Naive thymus-derived CD4-positive, alpha-beta T cell (primary cell): ENCODE measurements around the gene MPO. TPM values are rescaled to one million over a fixed set of nuclear protein-coding genes. Genes with fewer than 3 reads are reported as not detected.

Experiments
- ATAC-seq: fragments of 150-1000 bp; cut with Tn5 transposase; 2 replicates; pipeline ENCODE4 v1.10.0; 2021; ENCODE audit warnings: mild to moderate bottlenecking, moderate library complexity
- CTCF ChIA-PET: fragments of 350-600 bp; sonication (Branson Sonifier 250); formaldehyde crosslinking; loops from one replicate; lab custom pipeline; 2021; ENCODE audit warnings: antibody characterized with exemption; lab: Charles Lee
- POLR2A ChIA-PET: fragments of 350-600 bp; sonication (Branson Sonifier 250); formaldehyde crosslinking; loops from one replicate; lab custom pipeline; 2021; ENCODE audit warnings: antibody characterized with exemption, inconsistent platforms; lab: Charles Lee
- DNase-seq, 9 donors: peaks; one replicate each; pipeline versions ENCODE4 v3.0.0 to v3.0.0-alpha.2; 2020 to 2022; ENCODE audit warnings: mixed read lengths in 1 of 9
- H3K27ac ChIP-seq: one replicate; pipeline ENCODE4 v1.7.0; 2013; ENCODE audit warnings: mild to moderate bottlenecking, low read depth, low read length, moderate library complexity
- H3K27me3 ChIP-seq, 2 donors: one replicate each; pipeline ENCODE4 v1.7.0; 2013; ENCODE audit warnings: low read length in 2 of 2, mild to moderate bottlenecking in 2 of 2, moderate library complexity in 2 of 2; ENCODE audit not compliant: control insufficient read depth in 2 of 2, insufficient read depth in 2 of 2
- H3K36me3 ChIP-seq, 3 experiments: 1 replicate in 2 of 3; 2 replicates in 1 of 3; pipeline ENCODE4 v1.7.0; 2013; ENCODE audit warnings: low read length in 3 of 3, mild to moderate bottlenecking in 3 of 3, moderate library complexity in 1 of 3; ENCODE audit not compliant: insufficient read depth in 3 of 3, control insufficient read depth in 2 of 3
- H3K4me1 ChIP-seq, 2 donors: one replicate each; pipeline ENCODE4 v1.7.0; 2013; ENCODE audit warnings: low read length in 2 of 2, mild to moderate bottlenecking in 2 of 2, moderate library complexity in 1 of 2; ENCODE audit not compliant: control insufficient read depth in 2 of 2, insufficient read depth in 2 of 2
- H3K4me3 ChIP-seq: 2 replicates; pipeline ENCODE4 v1.7.0; 2013; ENCODE audit warnings: mild to moderate bottlenecking, low read length
- H3K9me3 ChIP-seq, 3 experiments: 1 replicate in 2 of 3; 2 replicates in 1 of 3; pipeline ENCODE4 v1.7.0; 2013; ENCODE audit warnings: low read length in 3 of 3; ENCODE audit not compliant: control insufficient read depth in 2 of 3
- H3K27ac Mint-ChIP-seq, 9 donors: one replicate each; pipeline ENCODE4 v1.8.0; 2020 to 2022; ENCODE audit warnings: mixed read lengths in 9 of 9, mild to moderate bottlenecking in 8 of 9, moderate library complexity in 5 of 9, inconsistent platforms in 2 of 9
- H3K27me3 Mint-ChIP-seq, 5 donors: one replicate each; pipeline ENCODE4 v1.8.0; 2021 to 2022; ENCODE audit warnings: mixed read lengths in 5 of 5, mild to moderate bottlenecking in 1 of 5
- H3K36me3 Mint-ChIP-seq, 5 donors: one replicate each; pipeline ENCODE4 v1.8.0; 2020 to 2022; ENCODE audit warnings: mixed read lengths in 5 of 5, mild to moderate bottlenecking in 3 of 5, inconsistent platforms in 1 of 5
- H3K4me1 Mint-ChIP-seq, 7 donors: one replicate each; pipeline ENCODE4 v1.8.0; 2020 to 2022; ENCODE audit warnings: mixed read lengths in 7 of 7, mild to moderate bottlenecking in 3 of 7, inconsistent platforms in 1 of 7
- H3K4me3 Mint-ChIP-seq, 10 donors: one replicate each; pipeline ENCODE4 v1.8.0; 2020 to 2022; ENCODE audit warnings: mild to moderate bottlenecking in 10 of 10, mixed read lengths in 10 of 10, moderate library complexity in 6 of 10, inconsistent platforms in 2 of 10
- H3K9me3 Mint-ChIP-seq, 11 donors: one replicate each; pipeline ENCODE4 v1.8.0; 2020 to 2022; ENCODE audit warnings: mixed read lengths in 11 of 11, mild to moderate bottlenecking in 4 of 11, inconsistent platforms in 1 of 11, moderate library complexity in 1 of 11
- intact Hi-C, 2 donors: fragments of 100-400 bp; cut with micrococcal nuclease; formaldehyde crosslinking; loops; one replicate each; pipeline ENCODE4 v1.15.1; 2023
- polyA plus RNA-seq, 2 donors: library from polyadenylated mRNA; unstranded; fragments of 300-500 nt; fragmentation: Illumina TruSeq; gene quantifications; one replicate each; pipeline ENCODE4 v1.2.3, GENCODE V29; 2021
- total RNA-seq, 6 experiments: library from RNA in 5 of 6; stranded (reverse) in 5 of 6; gene quantifications; 1 replicate in 5 of 6; 2 replicates in 1 of 6; pipeline ENCODE4 v1.2.3 and lab custom pipeline; 2021 to 2026

MPO gene, protein sequence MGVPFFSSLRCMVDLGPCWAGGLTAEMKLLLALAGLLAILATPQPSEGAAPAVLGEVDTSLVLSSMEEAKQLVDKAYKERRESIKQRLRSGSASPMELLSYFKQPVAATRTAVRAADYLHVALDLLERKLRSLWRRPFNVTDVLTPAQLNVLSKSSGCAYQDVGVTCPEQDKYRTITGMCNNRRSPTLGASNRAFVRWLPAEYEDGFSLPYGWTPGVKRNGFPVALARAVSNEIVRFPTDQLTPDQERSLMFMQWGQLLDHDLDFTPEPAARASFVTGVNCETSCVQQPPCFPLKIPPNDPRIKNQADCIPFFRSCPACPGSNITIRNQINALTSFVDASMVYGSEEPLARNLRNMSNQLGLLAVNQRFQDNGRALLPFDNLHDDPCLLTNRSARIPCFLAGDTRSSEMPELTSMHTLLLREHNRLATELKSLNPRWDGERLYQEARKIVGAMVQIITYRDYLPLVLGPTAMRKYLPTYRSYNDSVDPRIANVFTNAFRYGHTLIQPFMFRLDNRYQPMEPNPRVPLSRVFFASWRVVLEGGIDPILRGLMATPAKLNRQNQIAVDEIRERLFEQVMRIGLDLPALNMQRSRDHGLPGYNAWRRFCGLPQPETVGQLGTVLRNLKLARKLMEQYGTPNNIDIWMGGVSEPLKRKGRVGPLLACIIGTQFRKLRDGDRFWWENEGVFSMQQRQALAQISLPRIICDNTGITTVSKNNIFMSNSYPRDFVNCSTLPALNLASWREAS
- total RNA-seq (1 to 10 TPM in 1 of 5 experiments, under 1 TPM in 1, not detected in 3; 0.32 to 7.3 TPM), polyA plus RNA-seq (not detected), total RNA-seq (lab: John Stamatoyannopoulos, UW) (not detected)

DNA sequence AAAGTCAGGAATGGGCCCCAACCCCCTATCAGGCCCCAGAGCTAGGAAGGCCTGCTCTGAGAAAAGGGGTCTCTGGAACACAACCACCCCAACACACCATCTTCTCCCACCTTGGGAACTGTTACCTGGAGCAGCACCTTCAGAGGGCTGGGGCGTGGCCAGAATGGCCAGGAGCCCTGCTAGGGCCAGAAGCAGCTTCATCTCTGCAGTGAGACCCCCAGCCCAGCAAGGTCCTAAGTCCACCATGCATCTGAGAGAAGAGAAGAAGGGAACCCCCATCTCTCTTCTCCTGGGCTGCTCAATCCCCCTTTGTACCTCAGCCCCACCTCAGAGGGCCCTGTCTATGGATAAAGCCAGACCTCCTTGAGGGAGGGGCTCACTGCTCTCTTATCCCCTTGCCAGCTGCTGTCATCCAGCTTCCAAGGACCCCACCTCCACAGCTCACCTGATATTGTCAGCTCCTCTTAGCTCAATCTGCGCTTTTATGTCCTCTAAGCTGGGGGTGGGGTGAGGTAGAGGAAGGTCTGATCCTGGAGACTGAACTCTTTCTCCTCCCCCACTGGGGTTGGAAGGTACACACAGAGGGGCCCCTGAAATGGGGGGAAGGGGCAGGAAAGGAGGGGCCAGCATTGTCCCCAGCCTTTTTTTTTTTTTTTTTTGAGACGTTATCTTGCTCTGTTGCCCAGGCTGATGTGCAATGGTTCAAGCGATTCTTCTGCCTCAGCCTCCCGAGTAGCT, at the start of gene MPO:
MPO (minus strand) TSS at position 456 of the 738 bp plus-strand sequence; CDS start at position 279, 177 bp downstream.
- Histone ChIP-seq H3K4me3 (no peak within 1 kb of the TSS), H3K36me3 (no peaks in the 10 kb centered on the region), H3K9me3 (no peaks in the 10 kb centered on the region), H3K4me1 (no peaks in the 10 kb centered on the region), H3K27me3 (no peaks in the 10 kb centered on the region), H3K27ac (no peak within 1 kb of the TSS)
- Mint-ChIP-seq H3K27ac (no peak within 1 kb of the TSS), H3K36me3 (no peaks in the 10 kb centered on the region), H3K27me3 (peaks cover 0 to 38% (median 21%) of the 10 kb centered on the region in 5 donors), H3K4me3 (peak within 1 kb of the TSS in 2 of 10 donors; percentile 23 to 28), H3K4me1 (peaks cover 0 to 10% (median 5%) of the 10 kb centered on the region in 7 donors), H3K9me3 (no peaks in the 10 kb centered on the region)
- CTCF ChIA-PET, result no interaction called here
- POLR2A ChIA-PET, result interaction anchor here (0.8 kb wide), 1 partner anchor 48 kb away, joined by 3 read pairs; the partner anchor contains the start of gene TSPOAP1
- intact Hi-C loops, result no loop called here
- no peak for DNase-seq
- ATAC-seq, result no peak

DNA sequence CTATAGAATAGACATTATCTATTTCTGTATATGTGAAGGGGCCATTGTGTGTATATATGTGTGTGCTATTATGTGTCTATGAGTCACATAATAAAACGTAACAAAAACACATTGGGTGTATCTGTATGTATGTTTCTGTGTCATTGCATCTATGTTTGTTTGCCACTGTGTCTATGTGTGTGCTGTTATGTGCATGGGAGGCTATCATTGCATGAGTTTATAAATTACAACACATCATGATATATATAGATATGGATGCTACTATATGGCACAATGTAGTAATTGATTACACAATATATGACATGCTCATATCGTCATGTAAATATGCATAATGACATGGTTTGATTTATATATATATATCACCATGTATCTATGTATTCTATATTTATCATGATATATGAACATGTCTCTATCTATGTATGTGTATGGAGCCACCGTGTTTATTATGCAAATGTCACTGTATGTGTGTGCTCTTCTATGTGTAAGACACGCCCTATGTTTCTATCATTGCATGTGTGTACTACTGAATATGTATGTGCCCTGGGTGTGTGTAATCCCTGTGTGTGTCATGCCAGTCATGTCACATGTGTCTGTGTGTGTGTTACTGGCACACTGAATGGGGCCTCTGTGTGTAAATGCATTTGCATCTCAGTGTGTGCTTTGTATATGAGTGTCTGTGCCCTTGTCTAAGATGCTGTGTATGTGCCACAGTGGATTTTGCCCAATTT, 49.2 kb upstream of the MPO start:
- ChIA-PET POLR2A (interaction anchor here (0.8 to 19.0 kb wide), 6 partner anchors 10 to 39 kb away, joined by 3 to 792 read pairs (median 262); partner anchors contain the start of genes SUPT4H1 and TSPOAP1), CTCF (interaction anchor here (0.8 to 4.8 kb wide), 3 partner anchors 10 to 16 kb away, joined by 3 to 59 read pairs (median 15); no protein-coding TSS in a partner anchor)
- ATAC-seq (peak; percentile 19), DNase-seq (peak in 5 of 9 donors; percentile 21 to 47 (median 40))
- Mint-ChIP-seq H3K36me3 (peaks cover 13 to 45% (median 15%) of the 10 kb centered on the region in 5 donors), H3K4me3 (peak overlapping the region; percentile 86 to 100 (median 97)), H3K9me3 (peaks cover 0 to 4% (median 0%) of the 10 kb centered on the region in 11 donors), H3K4me1 (peaks cover 43 to 68% (median 53%) of the 10 kb centered on the region in 7 donors), H3K27me3 (peaks cover 0 to 19% (median 0%) of the 10 kb centered on the region in 5 donors), H3K27ac (peak overlapping the region; percentile 91 to 100 (median 95))
- H3K4me3 ChIP-seq, result peak overlapping the region; percentile 98
- intact Hi-C loops, result loop anchor here (1.0 to 10.0 kb wide), 11 partner anchors 8 to 1512 kb away; partner anchors contain the start of genes CLTC (in 2 of the 2), SUPT4H1 (in 2 of the 2), MKS1 (in 1 of the 2) and PRR11 (in 1 of the 2)
- peaks cover 11 to 24% of the 10 kb centered on the region in 2 donors for H3K4me1 ChIP-seq
- H3K27me3 ChIP-seq, result no peaks in the 10 kb centered on the region
- H3K27ac ChIP-seq, result peak overlapping the region; percentile 98
- peaks cover 12 to 25% (median 17%) of the 10 kb centered on the region in 3 experiments for H3K36me3 ChIP-seq
- no peaks in the 10 kb centered on the region for H3K9me3 ChIP-seq

DNA sequence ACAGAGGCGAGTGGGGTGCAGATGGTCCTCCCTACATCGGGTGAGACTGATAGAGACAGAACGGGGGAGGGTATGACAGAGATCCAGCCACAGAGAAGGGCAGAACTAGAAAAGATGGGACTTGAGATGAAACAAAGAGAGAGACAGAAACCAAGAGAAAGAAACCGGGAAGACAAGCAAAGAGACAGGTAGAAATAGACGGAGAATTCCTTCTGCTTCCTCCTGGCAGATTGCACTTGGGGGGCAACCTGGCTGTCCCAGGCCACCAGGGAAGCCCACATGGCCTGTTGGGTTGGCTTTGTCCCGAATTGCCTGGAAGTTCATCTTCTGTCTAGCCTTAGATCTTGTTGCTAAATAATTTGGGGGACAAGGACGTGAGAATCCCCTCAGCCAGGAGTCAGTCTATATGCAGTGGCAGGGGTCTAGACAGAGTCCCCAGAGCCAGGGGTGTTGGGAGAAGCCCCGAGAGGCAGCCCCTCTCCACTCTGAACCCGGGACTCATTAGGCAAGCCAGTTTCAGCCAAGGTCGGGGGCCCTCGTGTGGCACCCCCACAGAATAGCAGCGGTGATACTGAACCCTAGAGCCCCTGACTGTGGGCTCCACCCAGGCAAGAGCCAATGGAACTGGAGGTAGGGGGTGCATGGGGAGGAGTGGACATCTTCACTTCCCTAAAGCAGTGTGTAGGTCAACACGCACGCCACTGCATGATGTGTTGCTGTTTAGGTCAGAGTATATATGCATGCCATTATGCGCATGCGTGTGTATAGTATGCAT, 48.5 kb upstream of the MPO start:
- DNase-seq, result peak in 8 of 9 donors; percentile 52 to 83 (median 62)
- peak overlapping the region; percentile 98 for H3K27ac ChIP-seq
- peaks cover 0 to 19% (median 0%) of the 10 kb centered on the region in 5 donors for H3K27me3 Mint-ChIP-seq
- peaks cover 0 to 4% (median 0%) of the 10 kb centered on the region in 11 donors for H3K9me3 Mint-ChIP-seq
- peaks cover 37 to 61% (median 50%) of the 10 kb centered on the region in 7 donors for H3K4me1 Mint-ChIP-seq
- ATAC-seq, result peak; percentile 62
- peaks cover 13 to 39% (median 15%) of the 10 kb centered on the region in 5 donors for H3K36me3 Mint-ChIP-seq
- H3K36me3 ChIP-seq, result peaks cover 12 to 25% (median 17%) of the 10 kb centered on the region in 3 experiments
- no peaks in the 10 kb centered on the region for H3K9me3 ChIP-seq
- H3K4me3 ChIP-seq, result peak overlapping the region; percentile 64
- peak overlapping the region; percentile 86 to 100 (median 94) for H3K4me3 Mint-ChIP-seq
- peaks cover 4 to 18% of the 10 kb centered on the region in 2 donors for H3K4me1 ChIP-seq
- no peaks in the 10 kb centered on the region for H3K27me3 ChIP-seq
- intact Hi-C loops, result loop anchor here (1.0 to 2.0 kb wide), 6 partner anchors 9 to 110 kb away; partner anchors contain the start of genes SUPT4H1 (in 2 of the 2) and MKS1 (in 1 of the 2)
- CTCF ChIA-PET, result interaction anchor here (1.8 to 3.5 kb wide), 2 partner anchors 9 to 16 kb away, joined by 35 to 37 read pairs; no protein-coding TSS in a partner anchor
- POLR2A ChIA-PET, result interaction anchor here (0.8 to 19.0 kb wide), 5 partner anchors 10 to 48 kb away, joined by 3 to 792 read pairs (median 48); partner anchors contain the start of gene SUPT4H1
- H3K27ac Mint-ChIP-seq, result peak overlapping the region; percentile 91 to 98 (median 94)

DNA sequence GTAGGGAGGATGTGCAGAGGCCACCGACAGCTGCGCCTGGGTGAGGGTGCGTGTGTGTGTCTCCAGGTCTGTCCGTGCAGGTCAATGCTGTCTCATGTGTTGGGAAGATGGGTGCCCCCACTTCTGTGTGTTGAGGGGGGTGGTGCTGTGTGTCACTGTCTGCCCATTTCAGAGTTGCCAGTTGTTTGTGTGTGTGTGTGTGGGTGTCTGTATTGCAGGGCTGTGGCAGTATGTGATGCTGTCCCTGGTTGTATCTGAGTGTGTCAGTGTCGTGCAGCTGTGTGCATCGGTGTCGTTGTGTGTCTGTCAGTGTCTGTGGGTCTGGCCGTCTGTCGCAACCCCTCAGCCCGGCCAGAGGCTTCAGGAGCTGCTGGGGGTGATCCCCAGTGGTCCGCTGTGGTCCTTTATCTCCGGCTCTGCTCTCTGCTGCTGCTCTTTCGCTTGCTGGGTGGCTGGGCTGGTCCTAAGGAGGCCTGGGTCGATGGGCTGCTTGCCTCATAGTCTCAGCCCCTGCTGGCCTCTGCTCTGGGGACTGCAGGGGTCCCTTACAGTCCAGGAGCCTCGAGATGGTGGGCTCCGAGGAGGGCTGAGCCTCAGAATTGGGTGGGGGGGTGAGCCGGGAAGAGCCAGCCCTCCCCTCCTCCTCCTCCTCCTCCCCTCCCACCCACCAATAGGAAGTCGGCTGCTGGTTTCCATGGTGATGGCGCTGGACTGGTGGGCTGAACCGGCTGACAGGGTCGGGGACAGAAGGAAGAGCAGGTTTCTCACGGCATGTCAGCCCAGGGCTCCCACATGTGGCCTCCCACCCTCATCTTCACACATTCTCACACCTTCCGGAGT, 47.7 kb upstream of the MPO start, which contains the start of gene TSPOAP1:
TSPOAP1 (minus strand) TSS at position 601 of the 840 bp plus-strand sequence. CDS start 875 bp downstream, outside the sequence.
- ChIA-PET CTCF (interaction anchor here (1.3 to 3.5 kb wide), 5 partner anchors 10 to 24 kb away, joined by 4 to 37 read pairs (median 31); partner anchors contain the start of gene SUPT4H1), POLR2A (interaction anchor here (1.0 to 17.0 kb wide), 10 partner anchors 11 to 91 kb away, joined by 3 to 792 read pairs (median 7); partner anchors contain the start of genes RNF43 and SUPT4H1)
- H3K27ac ChIP-seq, result peak within 1 kb of the TSS; percentile 98
- no peaks in the 10 kb centered on the region for H3K9me3 ChIP-seq
- Mint-ChIP-seq H3K27ac (peak within 1 kb of the TSS; percentile 91 to 98 (median 94)), H3K4me3 (peak within 1 kb of the TSS; percentile 86 to 100 (median 94)), H3K9me3 (peaks cover 0 to 4% (median 0%) of the 10 kb centered on the region in 11 donors), H3K27me3 (peaks cover 0 to 19% (median 0%) of the 10 kb centered on the region in 5 donors), H3K4me1 (peaks cover 31 to 54% (median 43%) of the 10 kb centered on the region in 7 donors), H3K36me3 (peaks cover 13 to 41% (median 15%) of the 10 kb centered on the region in 5 donors)
- ATAC-seq (peak; percentile 26), DNase-seq (peak in 8 of 9 donors; percentile 48 to 77 (median 56))
- H3K4me3 ChIP-seq, result peak within 1 kb of the TSS; percentile 64
- H3K4me1 ChIP-seq, result peaks cover 0 to 13% of the 10 kb centered on the region in 2 donors
- no peaks in the 10 kb centered on the region for H3K27me3 ChIP-seq
- intact Hi-C loops, result loop anchor here (1.0 to 2.0 kb wide), 7 partner anchors 10 to 110 kb away; partner anchors contain the start of genes SUPT4H1 (in 2 of the 2), MKS1 (in 1 of the 2) and RNF43 (in 1 of the 2)
- H3K36me3 ChIP-seq, result peaks cover 12 to 25% (median 17%) of the 10 kb centered on the region in 3 experiments
